A673 (cell line): ENCODE measurements around the gene PCBP2. TPM values are rescaled to one million over a fixed set of nuclear protein-coding genes. Genes with fewer than 3 reads are reported as not detected.

Experiments
- BruUV-seq: library from RNA; stranded (reverse); fragments of 400-500 nt; replicated peaks from 2 replicates; lab custom pipeline; 2021; lab: Mats Ljungman, UMichigan
- CTCF ChIA-PET: fragments of 300-600 bp; sonication (Branson Sonifier 250); formaldehyde crosslinking; loops from one replicate; lab custom pipeline; 2022; ENCODE audit warnings: antibody characterized with exemption; lab: Charles Lee
- POLR2A ChIA-PET: fragments of 300-600 bp; sonication (Branson Sonifier 250); formaldehyde crosslinking; loops from one replicate; lab custom pipeline; 2022; ENCODE audit warnings: antibody characterized with exemption; ENCODE audit not compliant: low non-redundant PET; lab: Charles Lee
- DNase-seq: peaks from one replicate; pipeline ENCODE4 v3.0.0-alpha.2; 2015; ENCODE audit warnings: low spot score
- H3K27ac ChIP-seq: fragments of 200-600 bp; sonication (generic); 2 replicates; pipeline ENCODE4 v1.5.1; 2016; ENCODE audit warnings: mixed run types, low read depth, mild to moderate bottlenecking, mixed read lengths, antibody characterized with exemption, low read length; ENCODE audit not compliant: poor library complexity, severe bottlenecking
- H3K27me3 ChIP-seq: fragments of 200-600 bp; sonication (generic); replicated peaks from 2 replicates; pipeline ENCODE4 v1.6.1; 2017; ENCODE audit warnings: mixed run types, low read depth, mild to moderate bottlenecking, mixed read lengths, antibody characterized with exemption, low read length; ENCODE audit not compliant: insufficient read depth, poor library complexity
- H3K36me3 ChIP-seq: fragments of 200-600 bp; sonication (generic); 2 replicates; pipeline ENCODE4 v1.6.1; 2016; ENCODE audit warnings: mixed run types, mild to moderate bottlenecking, mixed read lengths, antibody characterized with exemption, low read length; ENCODE audit not compliant: insufficient read depth, poor library complexity, severe bottlenecking
- H3K4me1 ChIP-seq: fragments of 200-600 bp; sonication (generic); 2 replicates; pipeline ENCODE4 v1.6.1; 2017; ENCODE audit warnings: mixed run types, mild to moderate bottlenecking, mixed read lengths, antibody characterized with exemption, low read length; ENCODE audit not compliant: insufficient read depth, poor library complexity, severe bottlenecking
- H3K4me3 ChIP-seq: fragments of 200-600 bp; sonication (generic); 2 replicates; pipeline ENCODE4 v1.5.1; 2016; ENCODE audit warnings: low read depth, mixed run types, mild to moderate bottlenecking, mixed read lengths, low read length; ENCODE audit not compliant: poor library complexity, severe bottlenecking
- H3K9me3 ChIP-seq: fragments of 200-600 bp; sonication (generic); 2 replicates; pipeline ENCODE4 v1.6.1; 2016; ENCODE audit warnings: mixed run types, low read depth, mild to moderate bottlenecking, mixed read lengths, antibody characterized with exemption, low read length; ENCODE audit not compliant: poor library complexity, severe bottlenecking
- CTCF ChIP-seq: fragments of 300-800, 200-600 bp; sonication (generic); conservative IDR thresholded peaks from 2 replicates; pipeline ENCODE4 v1.5.1; 2017; ENCODE audit warnings: low read depth, mild to moderate bottlenecking, antibody characterized with exemption, low read length, moderate library complexity, mixed read lengths
- EZH2 ChIP-seq: fragments of 200-600 bp; sonication (generic); IDR thresholded peaks from 2 replicates; pipeline ENCODE4 v1.6.1; 2017; ENCODE audit warnings: borderline replicate concordance, low read depth, mild to moderate bottlenecking, mixed read lengths, antibody characterized with exemption, low read length; ENCODE audit not compliant: poor library complexity, severe bottlenecking
- intact Hi-C: fragments of 100-400 bp; cut with micrococcal nuclease; formaldehyde crosslinking; loops from one replicate; pipeline ENCODE4 v1.10.0; 2022; ENCODE audit not compliant: unreplicated experiment
- total RNA-seq: library from RNA; stranded (reverse); gene quantifications from 2 replicates; pipeline ENCODE4 v1.2.3, GENCODE V29; 2021

PCBP2 gene
- total RNA-seq, 1 experiment from 2014 or later, result 1,215 TPM

DNA sequence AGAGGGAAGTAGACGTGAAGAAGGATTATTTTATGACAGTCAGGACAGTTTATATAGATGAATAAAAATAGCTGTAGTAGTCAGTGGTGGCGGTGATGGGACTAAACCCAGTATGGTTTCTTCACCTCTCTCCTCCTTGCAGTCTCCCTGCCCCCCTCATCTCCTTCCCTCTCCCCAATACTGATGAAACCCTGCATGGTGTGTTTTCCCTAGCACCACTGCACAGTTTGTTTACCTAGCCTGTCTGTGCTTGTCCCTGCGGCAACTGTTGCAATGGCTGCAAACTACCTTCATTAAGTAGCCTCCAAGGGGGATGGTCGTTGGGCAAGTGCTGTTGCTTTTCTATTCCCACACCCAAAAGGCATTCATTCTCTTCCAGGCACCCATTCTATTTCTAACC, 14.7 kb downstream of the PCBP2 start:
- H3K4me3 ChIP-seq, result no peak overlapping the region
- H3K27me3 ChIP-seq, result no peaks in the 10 kb centered on the region
- DNase-seq, result no peak
- POLR2A ChIA-PET, result no interaction called here
- no peak for TF ChIP-seq CTCF
- TF ChIP-seq EZH2, result no peak
- no peak overlapping the region for H3K27ac ChIP-seq
- CTCF ChIA-PET, result no interaction called here
- intact Hi-C loops, result no loop called here
- peaks cover 98% of the 10 kb centered on the region for H3K36me3 ChIP-seq
- no peaks in the 10 kb centered on the region for H3K4me1 ChIP-seq
- BruUV-seq, result no TSS peak
- H3K9me3 ChIP-seq, result no peaks in the 10 kb centered on the region

DNA sequence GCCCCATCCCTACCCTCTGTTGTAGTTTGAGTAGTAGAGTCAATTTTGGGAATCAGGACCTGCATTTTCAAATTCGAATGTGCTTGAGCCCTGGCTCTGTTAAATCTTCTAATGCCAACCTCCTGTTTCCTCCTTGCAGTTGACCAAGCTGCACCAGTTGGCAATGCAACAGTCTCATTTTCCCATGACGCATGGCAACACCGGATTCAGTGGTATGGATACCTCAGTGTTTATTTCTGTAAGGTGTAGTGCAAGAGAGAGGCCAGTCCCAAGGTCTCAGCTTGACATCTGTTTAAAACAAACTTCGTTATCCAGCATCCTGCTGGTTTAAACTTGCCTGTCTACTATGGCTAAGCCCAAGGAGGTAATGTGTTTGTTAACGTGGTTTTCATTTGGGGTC, 15.2 kb downstream of the PCBP2 start:
- POLR2A ChIA-PET, result no interaction called here

GRCh38 chr12:53467880-53468279, 16.0 kb downstream of the PCBP2 start:
- Histone ChIP-seq H3K4me3 (no peak overlapping the region), H3K9me3 (no peaks in the 10 kb centered on the region), H3K4me1 (no peaks in the 10 kb centered on the region), H3K27me3 (no peaks in the 10 kb centered on the region), H3K36me3 (peaks cover 98% of the 10 kb centered on the region), H3K27ac (no peak overlapping the region)
- ChIA-PET POLR2A (no interaction called here), CTCF (no interaction called here)
- intact Hi-C loops, result no loop called here
- no TSS peak for BruUV-seq
- DNase-seq, result no peak
- TF ChIP-seq EZH2 (no peak), CTCF (no peak)

More for the DNA sequence above, 15.2 kb downstream of the PCBP2 start:
- CTCF ChIA-PET, result no interaction called here
- H3K36me3 ChIP-seq, result peaks cover 98% of the 10 kb centered on the region
- no peaks in the 10 kb centered on the region for H3K27me3 ChIP-seq
- DNase-seq, result no peak
- no peak overlapping the region for H3K27ac ChIP-seq
- H3K4me1 ChIP-seq, result no peaks in the 10 kb centered on the region
- H3K4me3 ChIP-seq, result no peak overlapping the region
- intact Hi-C loops, result no loop called here
- BruUV-seq, result no TSS peak
- H3K9me3 ChIP-seq, result no peaks in the 10 kb centered on the region
- TF ChIP-seq CTCF (no peak), EZH2 (no peak)
